ENCODE results near the gene DNM1.

The DNM1 gene

DNA sequence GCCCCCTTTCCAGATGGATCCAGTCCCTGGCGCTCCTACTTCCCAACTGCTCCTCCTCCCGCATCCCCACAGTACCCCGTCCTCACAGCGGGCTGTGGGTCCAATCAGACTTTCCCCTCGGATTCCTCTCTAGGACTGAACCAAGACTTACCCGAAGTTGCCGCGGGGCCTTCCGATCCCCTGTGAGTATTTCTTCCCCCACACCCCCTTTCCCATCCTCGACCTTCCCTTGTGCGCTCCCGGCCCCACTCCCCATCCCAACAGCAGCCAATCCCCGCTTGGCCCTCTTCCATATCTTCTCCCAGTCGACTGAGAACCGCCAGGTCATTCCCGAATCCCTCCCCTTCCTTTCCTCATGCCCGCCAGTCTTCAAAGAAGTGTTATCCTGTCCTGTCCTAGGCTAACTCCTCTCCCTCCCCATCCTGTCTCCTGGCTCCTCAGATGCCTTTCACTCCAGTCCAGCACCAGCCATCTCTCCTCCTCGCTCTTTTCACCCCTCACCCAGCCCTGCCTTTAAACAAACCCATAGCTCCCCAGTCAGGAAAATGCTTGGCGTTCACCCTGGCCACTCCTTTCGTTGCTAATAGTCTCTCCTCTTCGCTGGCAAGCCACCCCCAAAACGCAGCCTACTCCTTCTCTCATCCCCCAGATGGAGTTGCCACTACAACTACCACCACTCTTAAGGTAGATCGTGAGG lies 73.5 kb downstream of the DNM1 start:
- DNase-seq (ENCODE audit: low read depth): peak; percentile 38

DNA sequence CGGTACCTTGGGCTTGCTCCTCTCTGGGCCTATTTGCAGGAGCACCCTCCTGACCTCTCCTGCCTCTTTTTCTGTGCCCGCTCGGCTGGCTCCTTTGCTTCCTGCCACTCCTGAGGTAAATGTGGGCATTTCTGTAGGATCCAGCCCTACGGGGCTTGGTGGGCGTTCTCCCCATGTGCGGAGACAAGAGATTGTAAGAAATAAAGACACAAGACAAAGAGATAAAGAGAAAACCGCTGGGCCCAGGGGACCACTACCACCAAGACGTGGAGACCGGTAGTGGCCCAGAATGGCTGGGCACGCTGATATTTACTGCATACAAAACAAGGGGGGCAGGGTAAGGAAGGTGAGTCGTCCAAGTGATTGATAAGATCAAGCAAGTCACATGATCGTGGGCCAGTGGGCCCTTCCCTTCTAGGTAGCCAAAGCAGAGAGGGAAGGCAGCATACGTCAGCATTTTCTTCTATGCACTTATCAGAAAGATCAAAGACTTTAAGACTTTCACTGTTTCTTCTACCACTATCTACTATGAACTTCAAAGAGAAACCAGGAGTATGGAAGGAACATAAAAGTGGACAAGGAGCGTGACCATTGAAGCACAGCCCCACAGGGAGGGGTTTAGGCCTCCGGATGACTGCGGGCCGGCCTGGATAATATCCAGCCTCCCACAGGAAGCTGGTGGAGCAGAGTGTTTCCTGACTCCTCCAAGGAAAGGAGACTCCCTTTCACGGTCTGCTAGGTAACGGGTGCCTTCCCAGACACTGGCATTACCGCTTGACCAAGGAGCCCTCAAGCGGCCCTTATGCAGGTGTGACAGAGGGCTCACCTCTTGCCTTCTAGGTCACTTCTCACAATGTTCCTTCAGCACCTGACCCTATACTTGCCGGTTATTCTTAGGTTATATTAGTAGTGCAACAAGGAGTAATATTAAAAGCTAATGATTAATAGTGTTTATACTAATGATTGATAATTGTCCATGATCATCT lies 76.2 kb downstream of the DNM1 start:
- DNase-seq (ENCODE audit: low read depth): peak; percentile 69

GRCh38 chr9:128280084-128280622 lies 77.0 kb downstream of the DNM1 start:
- DNase-seq (ENCODE audit: low read depth): peak; percentile 91

DNA sequence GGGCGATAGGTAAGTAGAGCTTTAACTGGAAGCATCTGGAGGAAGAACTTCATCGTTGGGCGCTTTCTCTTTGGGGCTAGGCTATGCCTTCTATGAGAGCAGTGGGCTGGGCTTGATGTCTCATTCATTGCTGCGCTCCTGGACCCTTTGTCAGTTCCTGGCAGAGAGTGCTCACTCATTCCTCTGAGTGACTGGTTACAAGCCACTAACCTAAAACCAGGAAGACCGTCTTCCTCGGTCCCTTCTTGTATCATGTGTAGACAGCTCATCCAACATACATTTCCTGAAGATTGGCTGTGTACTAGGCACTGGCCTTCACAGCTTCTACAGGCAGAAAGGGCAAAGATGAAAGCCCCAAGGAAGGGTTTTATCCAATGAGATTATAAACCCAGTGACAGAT lies 79.3 kb downstream of the DNM1 start:
- DNase-seq (ENCODE audit: low read depth): peak; percentile 52

- DNase-seq (ENCODE audit: low read depth): no peak
Observed at GRCh38 chr9:128285033-128285784, 82.0 kb downstream of the DNM1 start.

GRCh38 chr9:128286440-128286839 lies 83.3 kb downstream of the DNM1 start:
- DNase-seq (ENCODE audit: low read depth): no peak

DNA sequence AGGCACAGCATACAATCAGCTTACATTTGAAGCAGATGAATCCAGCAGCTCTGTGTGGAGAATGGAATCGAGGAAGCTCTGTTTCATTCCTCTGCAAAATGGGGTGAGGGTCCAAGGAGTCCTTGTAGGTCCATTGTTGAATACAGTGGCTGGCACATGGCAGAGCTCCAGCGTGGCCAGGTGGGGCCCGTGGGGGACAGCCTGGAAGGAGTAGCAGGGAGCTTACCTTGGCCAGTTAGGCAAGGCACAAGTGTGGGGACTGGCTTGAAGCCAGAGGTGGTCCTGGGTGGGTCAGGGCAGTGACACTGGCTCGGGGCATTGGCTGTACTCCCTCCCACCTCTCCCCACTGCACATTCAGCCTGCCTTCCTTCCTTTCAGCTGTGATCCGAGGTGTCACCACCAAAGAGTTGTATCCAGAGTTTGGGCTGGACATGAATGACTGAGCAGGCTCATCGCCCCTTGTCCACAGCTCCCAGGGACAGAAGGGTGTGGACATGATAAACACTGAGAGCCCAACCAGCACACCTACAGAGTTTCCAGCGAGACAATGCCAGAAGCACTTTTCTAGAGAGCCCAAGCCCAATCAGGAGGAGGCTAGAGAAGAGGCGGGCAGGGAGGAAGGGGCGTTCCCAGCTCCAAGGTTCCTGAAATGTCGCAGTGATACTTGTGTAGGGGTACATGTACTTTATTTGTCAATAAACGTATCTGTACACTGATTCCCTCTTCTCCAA lies 85.3 kb downstream of the DNM1 start:
- no peak for DNase-seq (ENCODE audit: low read depth)

DNA sequence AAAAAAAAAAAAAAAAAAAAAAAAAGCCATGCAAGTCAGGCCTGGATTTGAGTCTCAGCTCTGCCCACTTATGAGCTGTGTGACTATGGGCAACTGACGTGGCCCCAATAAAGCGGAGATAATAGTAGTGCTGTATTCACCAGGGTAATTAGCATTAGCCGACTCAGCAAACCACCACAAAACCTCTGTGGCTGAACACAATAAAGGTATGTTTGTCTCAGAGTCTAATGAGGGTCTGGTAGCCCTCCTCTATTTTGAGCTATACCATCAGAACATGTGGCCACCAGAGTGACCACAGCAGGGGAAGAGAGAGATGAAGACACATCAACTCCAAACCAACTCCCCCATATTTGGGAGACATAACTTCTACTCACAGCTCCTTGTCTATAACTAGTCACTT lies 88.8 kb downstream of the DNM1 start:
- no peak for DNase-seq (ENCODE audit: low read depth)

DNA sequence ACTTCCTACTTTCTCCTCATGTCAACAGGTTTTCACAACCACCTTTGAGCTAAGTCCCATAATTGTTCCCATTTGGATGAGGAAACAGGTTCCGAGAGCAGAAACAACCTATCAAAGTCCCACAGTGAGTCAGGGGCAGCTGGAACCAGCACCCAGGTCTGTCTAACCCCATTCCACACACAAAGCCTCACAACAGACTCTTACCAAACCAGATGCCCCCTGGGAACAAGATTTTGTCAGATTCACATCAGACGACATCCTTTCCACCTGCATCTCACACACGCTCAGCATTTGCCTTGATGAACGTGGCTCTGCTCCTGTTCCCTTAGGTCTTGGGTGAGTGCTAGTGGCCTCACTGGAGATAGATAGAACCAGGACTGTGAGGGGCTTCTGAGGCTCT lies 89.9 kb downstream of the DNM1 start:
- DNase-seq (ENCODE audit: low read depth): no peak

- no peak for DNase-seq (ENCODE audit: low read depth)
Observed at GRCh38 chr9:128294142-128294541, 91.0 kb downstream of the DNM1 start.

- DNase-seq (ENCODE audit: low read depth): peak; percentile 60
Observed at GRCh38 chr9:128296340-128297220, 93.4 kb downstream of the DNM1 start.

GRCh38 chr9:128297221-128297773 lies 94.1 kb downstream of the DNM1 start:
- no peak for DNase-seq (ENCODE audit: low read depth)

DNA sequence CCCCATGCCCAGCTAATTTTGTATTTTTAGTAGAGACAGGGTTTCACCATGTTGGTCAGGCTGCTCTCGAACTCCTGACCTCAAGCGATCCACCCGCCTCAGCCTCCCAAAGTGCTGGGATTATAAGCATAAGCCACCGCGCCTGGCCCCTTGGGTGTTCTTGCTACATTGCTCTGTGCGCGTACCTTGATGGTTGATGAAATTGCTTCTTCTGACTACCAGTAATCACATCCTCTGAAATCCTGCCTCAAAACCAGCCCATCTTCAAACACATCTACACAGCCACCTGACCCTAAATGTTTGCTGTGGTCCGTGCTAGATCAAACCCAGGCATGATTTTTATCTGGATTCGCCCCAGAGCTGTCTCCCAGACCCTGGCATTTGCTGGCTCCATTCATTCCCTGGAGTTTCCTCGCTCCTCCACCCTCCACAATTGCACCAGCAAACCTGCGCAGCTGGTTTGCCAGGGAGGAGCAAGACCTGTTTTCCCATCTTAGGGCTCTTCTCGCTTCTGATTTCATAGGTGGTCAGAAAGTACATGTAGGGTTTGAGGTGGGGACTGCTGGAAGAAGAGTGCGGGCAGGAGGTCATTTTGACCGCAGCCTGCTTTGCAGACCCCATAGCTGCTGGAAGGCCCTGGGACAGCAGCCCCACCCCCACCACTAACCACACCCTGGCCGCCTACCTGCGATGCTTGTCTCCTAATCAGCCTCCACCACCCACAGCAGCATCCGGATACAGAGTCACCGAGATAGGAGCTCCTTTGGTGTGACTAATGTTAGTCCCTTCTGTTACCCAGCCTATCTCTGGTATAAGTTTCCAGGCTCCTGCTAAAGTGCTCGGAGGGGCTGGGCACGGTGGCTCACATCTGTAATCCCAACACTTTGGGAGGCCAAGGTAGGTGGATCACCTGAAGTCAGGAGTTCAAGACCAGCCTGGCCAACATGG lies 95.6 kb downstream of the DNM1 start:
- no peak for DNase-seq (ENCODE audit: low read depth)

GRCh38 chr9:128304136-128304970 lies 101.2 kb downstream of the DNM1 start:
- DNase-seq (ENCODE audit: low read depth): no peak
